ENCODE results near the gene GSK3B. TPM values are rescaled to one million over a fixed set of nuclear protein-coding genes. Genes with fewer than 3 reads are reported as not detected.

GSK3B gene
- total and polyA plus RNA-seq, 2 donors from 2014 or later = 6.4 to 52.1 TPM

DNA sequence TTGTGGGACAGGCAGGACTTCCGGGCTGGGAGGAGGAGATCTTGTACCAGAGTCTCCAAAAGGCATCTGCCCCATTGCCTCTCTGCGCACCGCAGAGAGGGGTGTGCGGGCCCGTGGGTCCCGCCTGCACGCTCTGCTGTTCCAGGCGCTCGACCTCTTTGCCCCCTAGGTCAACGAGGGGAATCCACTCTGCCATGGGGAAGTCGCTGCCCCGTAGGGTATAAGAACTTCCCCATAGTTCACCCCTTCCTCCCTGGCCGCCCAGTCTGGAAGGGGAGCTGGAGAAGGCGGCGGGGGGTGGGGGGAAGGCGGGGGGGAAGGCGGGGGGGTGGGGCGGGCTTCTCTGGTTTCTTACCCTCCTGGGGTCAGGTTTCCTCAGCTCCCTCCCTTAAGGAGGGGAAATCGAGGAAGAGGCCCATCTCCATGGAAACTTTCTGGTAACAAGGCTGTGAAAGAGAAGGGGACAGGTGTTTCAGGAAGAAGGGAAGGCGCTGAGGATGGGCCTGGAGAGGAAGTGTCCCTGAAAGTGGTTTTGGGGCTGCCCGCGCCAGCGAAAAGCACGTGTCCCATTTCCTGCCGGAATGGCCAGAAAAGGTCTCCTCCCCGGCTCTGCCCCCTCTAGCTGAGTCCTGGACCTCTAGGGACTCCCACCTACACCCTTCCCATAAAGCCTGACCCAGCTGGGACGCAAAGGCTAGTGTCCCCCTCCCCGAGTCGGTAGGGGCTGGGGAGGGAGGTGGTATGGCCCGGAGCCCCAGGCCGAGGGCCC is 284.8 kb downstream of the GSK3B start:
- peak in 4 of 5 donors; percentile 24 to 48 (median 30) for DNase-seq
- H3K27me3 ChIP-seq (ENCODE audit: control insufficient read depth, insufficient read depth, low read length) = no peaks in the 10 kb centered on the region
- FAIRE-seq = no peak
- intact Hi-C loops (cut with DNase I) = no loop called here
- H3K9me3 ChIP-seq (ENCODE audit: control insufficient read depth in 2 of 3, insufficient read depth in 1 of 3, low read length in 3 of 3) = no peaks in the 10 kb centered on the region
- H3K4me1 ChIP-seq (ENCODE audit: control insufficient read depth in 2 of 3, insufficient read depth in 2 of 3, low read depth in 1 of 3, low read length in 3 of 3) = peaks cover 0 to 7% (median 0%) of the 10 kb centered on the region in 3 donors
- no peaks in the 10 kb centered on the region for H3K36me3 ChIP-seq (ENCODE audit: control insufficient read depth in 2 of 3, insufficient read depth in 3 of 3, low read length in 3 of 3)
- H3K9ac ChIP-seq (ENCODE audit: low read length in 3 of 3) = peak overlapping the region in 1 of 3 donors; percentile 30
- H3K4me3 ChIP-seq (ENCODE audit: low read length in 3 of 3) = peak overlapping the region; percentile 36 to 61 (median 53)
- no peak overlapping the region for H3K27ac ChIP-seq (ENCODE audit: low read depth in 2 of 2, low read length in 2 of 2)
- TF ChIP-seq, protein P1, sequence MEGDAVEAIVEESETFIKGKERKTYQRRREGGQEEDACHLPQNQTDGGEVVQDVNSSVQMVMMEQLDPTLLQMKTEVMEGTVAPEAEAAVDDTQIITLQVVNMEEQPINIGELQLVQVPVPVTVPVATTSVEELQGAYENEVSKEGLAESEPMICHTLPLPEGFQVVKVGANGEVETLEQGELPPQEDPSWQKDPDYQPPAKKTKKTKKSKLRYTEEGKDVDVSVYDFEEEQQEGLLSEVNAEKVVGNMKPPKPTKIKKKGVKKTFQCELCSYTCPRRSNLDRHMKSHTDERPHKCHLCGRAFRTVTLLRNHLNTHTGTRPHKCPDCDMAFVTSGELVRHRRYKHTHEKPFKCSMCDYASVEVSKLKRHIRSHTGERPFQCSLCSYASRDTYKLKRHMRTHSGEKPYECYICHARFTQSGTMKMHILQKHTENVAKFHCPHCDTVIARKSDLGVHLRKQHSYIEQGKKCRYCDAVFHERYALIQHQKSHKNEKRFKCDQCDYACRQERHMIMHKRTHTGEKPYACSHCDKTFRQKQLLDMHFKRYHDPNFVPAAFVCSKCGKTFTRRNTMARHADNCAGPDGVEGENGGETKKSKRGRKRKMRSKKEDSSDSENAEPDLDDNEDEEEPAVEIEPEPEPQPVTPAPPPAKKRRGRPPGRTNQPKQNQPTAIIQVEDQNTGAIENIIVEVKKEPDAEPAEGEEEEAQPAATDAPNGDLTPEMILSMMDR (IDR thresholded peaks at IDR 0.05; ENCODE audit: borderline replicate concordance, extremely low read depth, insufficient read depth) = no peak

DNA sequence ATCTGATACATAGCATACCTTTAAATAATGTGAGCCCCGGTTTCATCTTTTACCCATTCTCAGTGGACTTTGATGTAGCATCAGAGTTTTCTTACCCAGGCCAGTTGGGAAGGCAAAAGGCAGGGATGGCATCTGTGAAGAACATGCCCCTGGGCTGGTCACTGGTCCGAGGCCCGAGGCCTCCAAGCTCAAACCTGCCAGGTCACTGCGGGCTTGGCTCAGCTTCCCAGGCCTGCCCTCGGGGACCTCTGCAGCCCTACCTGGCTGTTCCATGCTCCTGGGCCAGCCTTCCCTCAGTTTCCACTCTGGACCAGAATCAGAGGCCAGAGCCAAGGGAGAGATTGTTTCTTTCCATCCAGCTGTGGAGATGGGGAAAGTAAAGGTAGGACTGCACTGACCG is 285.4 kb downstream of the GSK3B start:
- TF ChIP-seq, protein P1 (IDR thresholded peaks at IDR 0.05; ENCODE audit: borderline replicate concordance, extremely low read depth, insufficient read depth) = no peak
- Histone ChIP-seq H3K4me3 (ENCODE audit: low read length in 3 of 3) (no peak overlapping the region), H3K9me3 (ENCODE audit: control insufficient read depth in 2 of 3, insufficient read depth in 1 of 3, low read length in 3 of 3) (no peaks in the 10 kb centered on the region), H3K27me3 (ENCODE audit: control insufficient read depth, insufficient read depth, low read length) (no peaks in the 10 kb centered on the region), H3K27ac (ENCODE audit: low read depth in 2 of 2, low read length in 2 of 2) (no peak overlapping the region), H3K9ac (ENCODE audit: low read length in 3 of 3) (no peak overlapping the region), H3K4me1 (ENCODE audit: control insufficient read depth in 2 of 3, insufficient read depth in 2 of 3, low read depth in 1 of 3, low read length in 3 of 3) (peaks cover 0 to 7% (median 0%) of the 10 kb centered on the region in 3 donors), H3K36me3 (ENCODE audit: control insufficient read depth in 2 of 3, insufficient read depth in 3 of 3, low read length in 3 of 3) (no peaks in the 10 kb centered on the region)
- no peak for FAIRE-seq
- intact Hi-C loops (cut with DNase I) = no loop called here
- peak in 1 of 5 donors; percentile 68 for DNase-seq

DNA sequence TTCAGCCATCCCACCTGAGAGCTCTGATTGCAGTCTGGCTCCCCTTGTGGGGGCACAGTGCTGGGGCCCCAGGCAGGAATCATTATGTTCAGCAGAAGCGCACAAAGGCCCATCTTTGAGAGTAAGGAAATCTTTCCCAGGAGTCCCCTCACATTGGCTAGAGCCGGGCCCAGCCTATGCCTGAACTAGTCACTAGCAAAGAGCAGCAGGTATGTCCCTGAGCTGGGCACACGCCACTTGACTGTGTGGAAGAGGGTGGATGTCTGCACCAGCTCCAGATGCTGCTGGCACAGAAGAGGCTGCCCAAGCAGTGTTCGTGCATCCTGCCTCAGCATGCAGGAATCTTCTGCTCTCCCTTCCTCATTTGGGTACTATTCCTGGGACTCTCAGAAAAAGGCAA is 286.0 kb downstream of the GSK3B start:
- no peaks in the 10 kb centered on the region for H3K9me3 ChIP-seq (ENCODE audit: control insufficient read depth in 2 of 3, insufficient read depth in 1 of 3, low read length in 3 of 3)
- H3K9ac ChIP-seq (ENCODE audit: low read length in 3 of 3) = no peak overlapping the region
- H3K4me3 ChIP-seq (ENCODE audit: low read length in 3 of 3) = no peak overlapping the region
- no peak overlapping the region for H3K27ac ChIP-seq (ENCODE audit: low read depth in 2 of 2, low read length in 2 of 2)
- no peak for DNase-seq
- no peaks in the 10 kb centered on the region for H3K36me3 ChIP-seq (ENCODE audit: control insufficient read depth in 2 of 3, insufficient read depth in 3 of 3, low read length in 3 of 3)
- FAIRE-seq = no peak
- intact Hi-C loops (cut with DNase I) = no loop called here
- H3K4me1 ChIP-seq (ENCODE audit: control insufficient read depth in 2 of 3, insufficient read depth in 2 of 3, low read depth in 1 of 3, low read length in 3 of 3) = peaks cover 0 to 7% (median 0%) of the 10 kb centered on the region in 3 donors
- TF ChIP-seq, protein P1 (IDR thresholded peaks at IDR 0.05; ENCODE audit: borderline replicate concordance, extremely low read depth, insufficient read depth) = no peak
- H3K27me3 ChIP-seq (ENCODE audit: control insufficient read depth, insufficient read depth, low read length) = no peaks in the 10 kb centered on the region

Measured in kidney (tissue), 14 donors.